HUES48 (cell line): ENCODE measurements around the gene DNAJB13.

ENCODE experiments used
- H3K27ac ChIP-seq: one replicate; pipeline ENCODE4 v1.7.0; 2013; ENCODE audit warnings: low read depth, low read length, inconsistent platforms
- H3K27me3 ChIP-seq: 2 replicates; pipeline ENCODE4 v1.6.1; 2013; ENCODE audit warnings: mild to moderate bottlenecking, low read length; ENCODE audit not compliant: control insufficient read depth, insufficient read depth
- H3K36me3 ChIP-seq: 2 replicates; pipeline ENCODE4 v1.6.1; 2013; ENCODE audit warnings: low read length; ENCODE audit not compliant: control insufficient read depth, insufficient read depth
- H3K4me1 ChIP-seq: 2 replicates; pipeline ENCODE4 v1.6.1; 2013; ENCODE audit warnings: mild to moderate bottlenecking, low read length; ENCODE audit not compliant: control insufficient read depth, insufficient read depth
- H3K4me3 ChIP-seq: 2 replicates; pipeline ENCODE4 v1.5.1; 2013; ENCODE audit warnings: mild to moderate bottlenecking, low read depth, low read length
- H3K9ac ChIP-seq: 2 replicates; pipeline ENCODE4 v1.6.1; 2013; ENCODE audit warnings: mild to moderate bottlenecking, low read depth, low read length, moderate library complexity
- H3K9me3 ChIP-seq: 2 replicates; pipeline ENCODE4 v1.6.1; 2013; ENCODE audit warnings: low read length; ENCODE audit not compliant: control insufficient read depth, insufficient read depth

Gene DNAJB13

DNA sequence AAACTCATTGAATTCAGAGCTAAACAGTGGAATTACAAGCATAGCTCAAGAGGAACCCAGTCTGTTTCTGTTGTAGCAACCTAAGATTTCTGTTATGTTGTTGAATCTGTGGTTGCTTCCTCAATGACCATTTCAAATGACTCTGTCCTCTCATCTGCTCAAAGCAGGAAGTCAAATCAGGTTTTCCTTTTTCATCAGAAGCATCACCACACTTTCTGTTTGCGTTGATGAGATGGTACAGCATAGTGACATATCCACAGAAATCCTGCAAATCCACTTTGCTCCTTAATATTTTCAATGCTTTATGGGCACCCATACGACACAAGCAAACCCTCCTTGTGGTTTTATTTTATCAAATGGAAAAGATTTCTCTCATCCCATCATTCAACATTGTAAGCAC is 44.4 kb downstream of the DNAJB13 start:
- no peaks in the 10 kb centered on the region for H3K4me1 ChIP-seq
- no peaks in the 10 kb centered on the region for H3K9me3 ChIP-seq
- no peaks in the 10 kb centered on the region for H3K36me3 ChIP-seq
- H3K27me3 ChIP-seq: no peaks in the 10 kb centered on the region
- no peak overlapping the region for H3K4me3 ChIP-seq
- no peak overlapping the region for H3K27ac ChIP-seq
- H3K9ac ChIP-seq: no peak overlapping the region

DNA sequence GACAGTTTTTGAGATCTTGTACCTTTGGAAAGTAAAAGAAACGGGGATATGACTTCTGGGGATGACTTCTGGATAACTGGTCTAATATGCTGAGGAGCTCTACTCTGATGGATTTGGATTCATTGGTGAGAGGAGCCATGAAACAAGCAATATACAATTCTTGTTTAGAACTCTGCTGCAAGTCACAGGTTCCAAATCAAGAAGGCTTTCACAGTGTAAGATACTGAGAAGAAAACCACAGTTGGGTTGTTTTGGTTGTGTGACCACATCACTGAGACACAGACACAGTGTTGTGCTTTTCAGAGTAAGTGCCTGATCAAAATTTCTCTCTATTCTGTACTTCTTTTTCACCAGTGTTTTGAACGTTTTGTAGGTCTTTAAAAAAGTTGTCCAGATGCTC is 44.9 kb downstream of the DNAJB13 start:
- no peak overlapping the region for H3K27ac ChIP-seq

DNA sequence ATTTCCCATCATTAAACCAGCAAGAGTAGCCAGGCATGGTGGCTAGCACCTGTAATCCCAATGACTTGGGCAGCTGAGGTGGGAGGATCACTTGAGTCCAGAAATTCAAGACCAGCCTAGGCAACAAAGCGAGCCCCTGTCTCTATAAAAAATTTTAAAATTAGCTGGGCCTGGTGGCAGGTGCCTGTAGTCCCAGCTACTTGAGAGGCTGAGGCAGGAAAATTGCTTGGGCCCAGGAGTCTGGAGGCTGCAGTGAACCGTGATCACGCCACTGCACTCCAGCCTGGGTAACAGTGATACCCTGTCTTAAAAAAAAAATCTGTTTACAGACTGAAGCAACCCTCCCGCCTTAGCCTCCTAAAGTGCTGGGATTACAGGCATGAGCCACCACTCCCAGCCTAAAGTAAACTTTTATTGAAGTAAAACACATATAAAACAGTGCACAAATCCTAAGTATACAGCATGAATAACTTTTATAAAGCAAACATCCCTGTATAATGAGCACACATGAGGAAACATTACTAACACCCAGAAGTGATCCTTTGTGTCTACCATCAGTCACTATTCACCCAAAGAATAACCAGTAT is 45.4 kb downstream of the DNAJB13 start:
- Histone ChIP-seq H3K9me3 (no peaks in the 10 kb centered on the region), H3K9ac (no peak overlapping the region), H3K36me3 (no peaks in the 10 kb centered on the region), H3K27ac (no peak overlapping the region), H3K4me3 (no peak overlapping the region), H3K27me3 (no peaks in the 10 kb centered on the region), H3K4me1 (peaks cover 5% of the 10 kb centered on the region; the same call in 1 of the 2 replicates)

More for the DNA sequence above, 44.9 kb downstream of the DNAJB13 start:
- H3K27me3 ChIP-seq: no peaks in the 10 kb centered on the region
- H3K4me3 ChIP-seq: no peak overlapping the region
- no peak overlapping the region for H3K9ac ChIP-seq
- no peaks in the 10 kb centered on the region for H3K36me3 ChIP-seq
- no peaks in the 10 kb centered on the region for H3K9me3 ChIP-seq
- H3K4me1 ChIP-seq: peaks cover 4% of the 10 kb centered on the region; the same call in 1 of the 2 replicates

DNA sequence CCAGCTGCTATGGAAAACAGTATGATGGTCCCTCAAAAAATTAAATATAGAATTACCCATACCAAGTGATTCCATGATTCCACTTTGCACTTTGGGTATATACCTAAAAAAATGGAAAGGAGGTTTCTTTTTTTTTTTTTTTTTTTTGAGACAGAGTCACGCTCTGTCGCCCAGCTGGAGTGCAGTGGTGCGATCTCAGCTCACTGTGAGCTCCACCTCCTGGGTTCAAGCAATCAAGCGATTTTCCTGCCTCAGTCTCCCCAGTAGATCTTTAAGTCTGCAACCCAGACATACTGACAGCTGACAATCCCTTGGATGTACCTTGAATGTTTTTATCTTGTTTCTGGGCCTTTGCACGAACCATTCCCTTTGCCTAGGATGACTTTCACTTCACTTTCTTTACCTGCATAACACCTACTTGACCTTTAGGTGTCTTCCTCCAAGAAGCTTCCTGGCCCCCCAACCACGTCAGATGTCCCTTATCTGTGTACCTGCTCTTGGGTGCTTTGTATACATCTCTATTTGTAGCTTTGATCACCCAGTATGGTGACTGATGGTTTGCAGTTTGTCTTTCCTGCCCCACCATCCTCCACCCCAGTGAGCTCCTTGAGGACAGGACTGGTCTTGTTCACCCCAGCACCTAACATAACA is 46.4 kb downstream of the DNAJB13 start:
- H3K4me1 ChIP-seq: peaks cover 5% of the 10 kb centered on the region; the same call in 1 of the 2 replicates
- no peaks in the 10 kb centered on the region for H3K27me3 ChIP-seq
- no peak overlapping the region for H3K4me3 ChIP-seq
- H3K27ac ChIP-seq: no peak overlapping the region
- H3K9ac ChIP-seq: no peak overlapping the region
- no peaks in the 10 kb centered on the region for H3K36me3 ChIP-seq
- no peaks in the 10 kb centered on the region for H3K9me3 ChIP-seq

DNA sequence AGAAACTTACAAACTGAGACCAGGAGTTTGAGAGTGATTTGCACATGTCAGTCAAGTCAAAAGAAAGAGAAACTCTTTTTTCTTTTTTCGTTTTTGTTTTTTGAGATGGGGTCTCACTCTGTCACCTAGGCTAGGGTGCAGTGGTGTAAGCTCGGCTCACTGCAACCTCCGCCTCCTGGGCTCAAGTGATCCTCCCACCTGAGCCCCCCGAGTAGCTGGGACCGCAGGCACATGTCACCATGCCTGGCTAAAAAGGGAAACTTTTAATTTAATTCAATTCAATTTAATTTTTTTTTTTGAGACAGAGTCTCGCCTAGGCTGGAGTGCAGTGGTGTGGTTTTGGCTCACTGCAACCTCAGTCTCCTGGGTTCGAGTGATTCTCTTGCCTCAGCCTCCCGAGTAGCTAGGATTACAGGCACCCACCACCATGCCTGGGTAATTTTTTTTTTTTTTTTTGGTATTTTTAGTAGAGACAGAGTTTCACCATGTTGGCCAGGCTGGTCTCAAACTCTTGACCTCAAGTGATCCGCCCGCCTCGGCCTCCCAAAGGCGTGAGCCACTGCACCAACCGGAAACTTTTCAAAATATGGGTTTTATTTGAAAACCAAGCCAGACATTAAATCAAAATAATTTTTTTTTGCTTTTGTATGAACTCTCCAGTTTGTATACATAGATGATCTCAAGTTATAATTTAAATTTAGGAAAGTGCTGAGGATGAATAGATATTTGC is 48.2 kb downstream of the DNAJB13 start:
- no peaks in the 10 kb centered on the region for H3K36me3 ChIP-seq
- no peak overlapping the region for H3K4me3 ChIP-seq
- H3K27me3 ChIP-seq: no peaks in the 10 kb centered on the region
- H3K4me1 ChIP-seq: peaks cover 5% of the 10 kb centered on the region; the same call in 1 of the 2 replicates
- H3K27ac ChIP-seq: no peak overlapping the region
- H3K9ac ChIP-seq: no peak overlapping the region
- H3K9me3 ChIP-seq: no peaks in the 10 kb centered on the region

DNA sequence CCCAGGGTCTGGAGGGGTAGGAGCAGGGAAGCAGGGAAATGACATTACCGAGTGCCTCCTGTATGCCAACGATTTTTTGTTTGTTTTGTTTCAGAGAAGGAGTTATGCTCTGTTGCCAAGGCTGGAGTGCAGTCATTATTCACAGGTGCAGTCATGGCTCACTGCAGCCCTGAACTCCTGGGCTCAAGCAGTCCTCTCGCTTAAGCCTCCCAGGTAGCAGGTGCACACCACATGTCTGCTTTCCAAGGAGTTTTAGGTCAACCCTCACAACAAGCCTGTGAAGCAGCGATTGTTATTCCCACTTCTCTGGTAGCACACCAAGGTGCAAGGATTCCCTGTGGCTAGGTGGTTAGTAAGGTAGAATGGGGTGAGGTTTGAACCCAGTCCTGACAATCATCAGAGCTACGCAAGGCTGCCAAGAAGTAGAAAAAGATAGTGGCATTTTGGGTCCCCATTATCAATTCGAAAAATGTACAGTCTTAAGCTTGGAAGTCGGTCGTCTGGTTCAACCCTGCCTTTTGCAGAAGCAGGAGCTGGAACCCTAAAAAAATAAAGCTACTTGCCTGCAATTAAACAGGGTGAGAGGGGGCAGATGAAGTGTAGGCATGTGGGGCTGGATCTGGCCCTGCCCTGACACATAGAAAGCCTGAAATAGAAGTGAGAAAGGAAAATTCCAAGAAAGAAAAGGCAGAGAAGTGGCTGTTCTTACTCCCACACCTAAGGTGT is 48.9 kb downstream of the DNAJB13 start:
- Histone ChIP-seq H3K27me3 (no peaks in the 10 kb centered on the region), H3K4me3 (no peak overlapping the region), H3K9ac (no peak overlapping the region), H3K27ac (no peak overlapping the region), H3K36me3 (no peaks in the 10 kb centered on the region), H3K9me3 (no peaks in the 10 kb centered on the region), H3K4me1 (peaks cover 5% of the 10 kb centered on the region; the same call in 1 of the 2 replicates)

DNA sequence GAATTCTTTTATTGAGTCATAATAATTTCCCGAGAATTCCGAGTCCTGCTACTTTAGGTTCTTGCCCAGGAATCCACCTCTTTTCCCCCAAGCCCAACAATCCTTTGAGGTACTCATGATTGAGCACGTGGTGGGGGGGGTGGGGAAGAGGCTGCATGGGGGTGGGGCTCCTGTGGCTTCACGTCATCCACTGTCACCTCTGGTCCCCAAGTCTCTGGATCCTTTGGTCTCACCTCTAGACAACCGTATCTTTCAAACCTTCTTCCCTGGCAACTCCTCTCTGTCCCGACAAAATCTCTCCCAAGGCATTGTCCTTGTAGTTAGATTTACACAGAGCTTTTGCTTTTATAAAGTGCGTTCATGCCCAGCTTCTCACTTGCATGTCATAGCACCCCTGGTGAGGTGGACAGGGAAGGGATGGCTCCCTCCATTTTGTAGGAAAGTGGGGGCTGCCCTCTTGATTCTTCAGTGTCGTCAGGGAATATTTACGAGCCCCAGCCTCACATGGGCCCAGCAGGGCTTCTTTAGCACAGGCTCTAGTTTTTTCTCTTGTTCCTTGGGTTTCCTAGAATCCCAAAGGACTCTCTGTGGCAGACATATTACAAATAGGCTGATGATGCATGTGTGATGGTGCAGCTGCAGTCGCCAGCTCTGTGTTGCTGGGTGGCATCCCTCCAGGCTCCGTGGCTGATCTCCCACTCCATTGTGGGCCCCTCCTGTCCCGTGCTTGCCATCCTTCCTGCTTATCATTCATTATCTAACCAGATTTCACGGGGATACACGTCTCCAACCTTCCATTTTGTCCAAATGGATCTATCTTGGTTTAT is 49.7 kb downstream of the DNAJB13 start:
- Histone ChIP-seq H3K4me1 (peaks cover 5% of the 10 kb centered on the region; the same call in 1 of the 2 replicates), H3K4me3 (no peak overlapping the region), H3K9me3 (no peaks in the 10 kb centered on the region), H3K36me3 (no peaks in the 10 kb centered on the region), H3K9ac (no peak overlapping the region), H3K27me3 (no peaks in the 10 kb centered on the region), H3K27ac (no peak overlapping the region)

DNA sequence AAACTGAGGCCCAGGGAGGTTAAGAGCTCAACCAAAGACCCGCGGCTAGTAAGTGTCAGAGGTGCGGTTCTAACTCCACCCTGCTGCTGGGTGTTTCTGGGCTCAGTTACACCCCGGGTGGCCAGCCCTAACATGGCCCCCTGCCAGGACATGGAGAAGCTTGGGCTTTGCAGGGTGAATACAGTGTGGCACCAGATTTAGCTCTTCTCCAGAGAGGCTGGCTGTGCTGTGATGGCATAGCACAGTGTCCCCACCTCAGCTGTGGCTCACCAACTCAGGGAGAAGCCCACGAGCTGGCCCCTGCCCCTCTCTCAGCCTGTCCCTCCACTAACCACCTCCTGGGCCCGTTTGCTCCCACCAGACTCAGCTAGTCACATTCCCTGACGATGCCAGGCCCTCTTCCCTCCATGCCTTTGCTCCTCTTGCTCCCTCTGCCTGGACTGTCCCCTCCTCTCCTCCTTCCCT is 51.0 kb downstream of the DNAJB13 start:
- H3K9ac ChIP-seq: no peak overlapping the region
- H3K36me3 ChIP-seq: no peaks in the 10 kb centered on the region
- H3K4me1 ChIP-seq: peaks cover 5% of the 10 kb centered on the region; the same call in 1 of the 2 replicates
- no peak overlapping the region for H3K27ac ChIP-seq
- H3K27me3 ChIP-seq: no peaks in the 10 kb centered on the region
- no peak overlapping the region for H3K4me3 ChIP-seq
- no peaks in the 10 kb centered on the region for H3K9me3 ChIP-seq

DNA sequence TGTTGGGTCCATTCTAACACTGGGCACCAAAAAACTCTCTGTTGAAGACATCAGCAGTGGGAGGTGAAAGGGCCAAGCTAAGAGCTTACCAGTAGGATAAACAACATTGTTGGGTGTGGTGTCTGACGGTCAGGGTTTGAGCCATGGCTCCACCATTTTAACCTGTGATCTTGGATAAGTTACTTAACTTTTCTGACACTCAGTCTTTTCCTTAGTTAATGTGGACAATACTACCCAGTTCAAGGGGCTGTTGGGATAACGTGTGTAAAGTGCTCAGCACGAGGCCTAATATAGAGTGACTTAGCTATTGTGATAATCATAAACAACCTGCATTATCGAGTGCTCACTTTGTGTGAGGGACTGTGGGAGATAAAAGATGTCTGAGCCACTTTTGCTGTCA is 52.0 kb downstream of the DNAJB13 start:
- Histone ChIP-seq H3K27ac (no peak overlapping the region), H3K27me3 (no peaks in the 10 kb centered on the region), H3K4me3 (no peak overlapping the region), H3K9me3 (no peaks in the 10 kb centered on the region), H3K4me1 (peaks cover 5% of the 10 kb centered on the region; the same call in 1 of the 2 replicates), H3K9ac (no peak overlapping the region), H3K36me3 (no peaks in the 10 kb centered on the region)

DNA sequence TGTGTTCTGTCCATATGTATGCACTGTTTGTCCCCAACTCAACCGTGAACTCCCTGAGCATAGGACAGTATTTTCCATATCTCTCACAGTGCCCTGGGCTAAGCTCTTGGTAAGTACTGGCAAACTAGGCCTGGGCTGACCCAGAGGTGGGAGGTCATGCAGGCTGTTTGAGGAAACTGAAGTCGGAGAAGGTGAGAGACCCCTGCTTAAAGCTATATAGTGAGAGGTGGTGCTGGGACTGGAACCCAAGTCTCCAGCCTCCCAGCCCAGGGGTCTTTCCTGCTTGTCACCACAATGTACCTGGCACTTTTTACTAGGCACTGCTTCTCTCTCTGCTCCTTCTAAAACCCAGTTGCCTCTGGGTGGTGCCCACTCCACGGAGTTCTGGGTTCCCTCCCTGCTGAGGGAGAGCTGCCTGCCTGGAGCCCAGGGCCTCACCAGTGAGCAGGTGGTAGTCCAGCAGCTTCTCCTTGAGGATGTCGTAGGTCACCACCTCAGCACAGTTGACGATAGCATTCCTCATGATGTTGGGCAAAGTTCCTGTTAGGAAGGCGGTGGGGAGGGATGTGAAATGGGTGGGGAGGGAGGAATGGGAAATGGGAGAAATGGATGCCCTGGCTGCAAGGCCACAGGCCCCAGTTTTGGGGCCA is 53.3 kb downstream of the DNAJB13 start:
- Histone ChIP-seq H3K4me1 (peaks cover 5% of the 10 kb centered on the region; the same call in 1 of the 2 replicates), H3K9me3 (no peaks in the 10 kb centered on the region), H3K9ac (no peak overlapping the region), H3K4me3 (no peak overlapping the region), H3K36me3 (no peaks in the 10 kb centered on the region), H3K27me3 (no peaks in the 10 kb centered on the region), H3K27ac (no peak overlapping the region)
